SU-DHL-6 (cell line): ENCODE data around the gene KCNH1.

Experiments used
- H2AFZ ChIP-seq: fragments of 200-600 bp; sonication (generic); 2 replicates; pipeline ENCODE4 v1.6.1; 2014; ENCODE audit warnings: low read depth, mild to moderate bottlenecking, moderate library complexity, mixed read lengths, antibody characterized with exemption, low read length; ENCODE audit not compliant: severe bottlenecking
- H3F3A ChIP-seq: fragments of 200-600 bp; shearing (Covaris generic); 2 replicates; pipeline ENCODE4 v1.6.0; 2016; ENCODE audit warnings: antibody characterized with exemption, mild to moderate bottlenecking; ENCODE audit not compliant: insufficient read depth
- H3K27ac ChIP-seq: fragments of 200-600 bp; sonication (generic); 2 replicates; pipeline ENCODE4 v1.5.1; 2016; ENCODE audit warnings: low read depth, mild to moderate bottlenecking, low read length, moderate library complexity, mixed read lengths
- H3K27me3 ChIP-seq: fragments of 200-600 bp; sonication (generic), shearing (Covaris generic); 2 replicates; pipeline ENCODE4 v1.6.0; 2014; ENCODE audit warnings: mild to moderate bottlenecking, low read length
- H3K36me3 ChIP-seq: fragments of 200-600 bp; sonication (generic); 2 replicates; pipeline ENCODE4 v1.6.1; 2014; ENCODE audit warnings: mild to moderate bottlenecking, low read length, mixed read lengths
- H3K4me2 ChIP-seq: fragments of 300-600, 200-600 bp; shearing (Covaris generic), sonication (generic); 2 replicates; pipeline ENCODE4 v1.6.0; 2014; ENCODE audit warnings: low read length, low read depth, mild to moderate bottlenecking; ENCODE audit not compliant: poor library complexity, severe bottlenecking
- H3K4me3 ChIP-seq: fragments of 200-600 bp; sonication (generic); 2 replicates; pipeline ENCODE4 v1.5.1; 2014; ENCODE audit warnings: antibody characterized with exemption, low read length, mild to moderate bottlenecking, mixed read lengths; ENCODE audit not compliant: insufficient read depth, poor library complexity, severe bottlenecking
- H3K79me2 ChIP-seq: fragments of 200-600 bp; sonication (generic); 2 replicates; pipeline ENCODE4 v1.6.1; 2014; ENCODE audit warnings: mild to moderate bottlenecking, low read length, moderate library complexity; ENCODE audit not compliant: insufficient read depth
- H3K9ac ChIP-seq: fragments of 200-600 bp; sonication (generic); 2 replicates; pipeline ENCODE4 v1.7.0; 2014; ENCODE audit warnings: mild to moderate bottlenecking, low read length
- H3K9me2 ChIP-seq: fragments of 200-600 bp; sonication (generic); replicated peaks from 2 replicates; pipeline ENCODE4 v1.6.1; 2014; ENCODE audit warnings: low read length; ENCODE audit not compliant: insufficient read depth
- H3K9me3 ChIP-seq: fragments of 200-600 bp; sonication (generic); 2 replicates; pipeline ENCODE4 v1.6.1; 2014; ENCODE audit warnings: low read length, mixed read lengths; ENCODE audit not compliant: insufficient read depth
- H4K20me1 ChIP-seq: fragments of 200-600 bp; sonication (generic); 2 replicates; pipeline ENCODE4 v1.6.1; 2014; ENCODE audit warnings: low read depth, mild to moderate bottlenecking, antibody characterized with exemption, low read length, moderate library complexity, mixed read lengths
- EZH2phosphoT487 ChIP-seq: fragments of 200-600 bp; sonication (generic), shearing (Covaris generic); conservative IDR thresholded peaks from 2 replicates; pipeline ENCODE4 v1.6.1; 2018; ENCODE audit warnings: mild to moderate bottlenecking, antibody characterized with exemption, low read length, moderate library complexity, mixed read lengths
- TF ChIP-seq, protein P1 (sequence below): fragments of 200-600 bp; sonication (generic); IDR thresholded peaks from one replicate; pipeline ENCODE4 v1.5.1; 2017; ENCODE audit warnings: antibody characterized with exemption, mild to moderate bottlenecking, low read length, moderate library complexity; ENCODE audit not compliant: insufficient read depth, poor library complexity, severe bottlenecking

Gene KCNH1

GRCh38 chr1:210797422-210797821, 336.5 kb downstream of the KCNH1 start:
- Histone ChIP-seq H3K27me3 (no peaks in the 10 kb centered on the region), H3K9me2 (no peaks in the 10 kb centered on the region), H4K20me1 (no peaks in the 10 kb centered on the region), H3K79me2 (no peaks in the 10 kb centered on the region), H3K4me2 (no peak overlapping the region), H3K36me3 (no peaks in the 10 kb centered on the region), H3F3A (no peaks in the 10 kb centered on the region), H3K9me3 (no peaks in the 10 kb centered on the region), H3K27ac (no peak overlapping the region), H2AFZ (no peak overlapping the region), H3K4me3 (no peak overlapping the region), H3K9ac (no peak overlapping the region)
- TF ChIP-seq, protein P1, sequence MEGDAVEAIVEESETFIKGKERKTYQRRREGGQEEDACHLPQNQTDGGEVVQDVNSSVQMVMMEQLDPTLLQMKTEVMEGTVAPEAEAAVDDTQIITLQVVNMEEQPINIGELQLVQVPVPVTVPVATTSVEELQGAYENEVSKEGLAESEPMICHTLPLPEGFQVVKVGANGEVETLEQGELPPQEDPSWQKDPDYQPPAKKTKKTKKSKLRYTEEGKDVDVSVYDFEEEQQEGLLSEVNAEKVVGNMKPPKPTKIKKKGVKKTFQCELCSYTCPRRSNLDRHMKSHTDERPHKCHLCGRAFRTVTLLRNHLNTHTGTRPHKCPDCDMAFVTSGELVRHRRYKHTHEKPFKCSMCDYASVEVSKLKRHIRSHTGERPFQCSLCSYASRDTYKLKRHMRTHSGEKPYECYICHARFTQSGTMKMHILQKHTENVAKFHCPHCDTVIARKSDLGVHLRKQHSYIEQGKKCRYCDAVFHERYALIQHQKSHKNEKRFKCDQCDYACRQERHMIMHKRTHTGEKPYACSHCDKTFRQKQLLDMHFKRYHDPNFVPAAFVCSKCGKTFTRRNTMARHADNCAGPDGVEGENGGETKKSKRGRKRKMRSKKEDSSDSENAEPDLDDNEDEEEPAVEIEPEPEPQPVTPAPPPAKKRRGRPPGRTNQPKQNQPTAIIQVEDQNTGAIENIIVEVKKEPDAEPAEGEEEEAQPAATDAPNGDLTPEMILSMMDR = no peak
- no peak for TF ChIP-seq EZH2phosphoT487

- no peak overlapping the region for H3K4me2 ChIP-seq
- no peaks in the 10 kb centered on the region for H4K20me1 ChIP-seq
- no peak overlapping the region for H3K4me3 ChIP-seq
- H3K79me2 ChIP-seq = no peaks in the 10 kb centered on the region
- no peaks in the 10 kb centered on the region for H3K36me3 ChIP-seq
- no peaks in the 10 kb centered on the region for H3K9me3 ChIP-seq
- no peak overlapping the region for H3K9ac ChIP-seq
- no peaks in the 10 kb centered on the region for H3K9me2 ChIP-seq
- H3F3A ChIP-seq = no peaks in the 10 kb centered on the region
- no peak overlapping the region for H2AFZ ChIP-seq
- no peaks in the 10 kb centered on the region for H3K27me3 ChIP-seq
- TF ChIP-seq, protein P1 = no peak
- no peak for TF ChIP-seq EZH2phosphoT487
- no peak overlapping the region for H3K27ac ChIP-seq
These were observed 337.5 kb downstream of the KCNH1 start for GRCh38 chr1:210796421-210796820.

DNA sequence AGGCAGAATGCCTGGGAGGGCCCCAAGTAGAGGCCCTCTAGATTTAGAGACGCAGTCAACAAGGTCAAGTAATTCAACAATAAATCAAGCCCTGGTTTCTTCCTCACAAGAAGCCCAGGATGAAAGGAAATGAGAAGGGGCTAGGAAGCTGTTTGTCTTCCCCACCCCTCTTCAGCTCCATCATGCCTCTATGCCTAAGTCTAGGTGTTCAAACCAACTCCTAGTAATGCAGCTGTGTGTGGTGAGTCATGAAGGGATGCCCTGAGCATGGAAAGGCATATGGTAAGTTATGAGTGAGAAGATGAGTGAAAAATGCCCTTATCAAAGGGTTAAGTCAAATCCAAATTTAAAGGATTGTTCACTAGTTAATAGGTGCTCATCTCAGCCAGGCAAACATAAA, 339.5 kb downstream of the KCNH1 start:
- no peaks in the 10 kb centered on the region for H3F3A ChIP-seq
- TF ChIP-seq EZH2phosphoT487 = no peak
- TF ChIP-seq, protein P1 = no peak

More for the DNA sequence above, 339.5 kb downstream of the KCNH1 start:
- Histone ChIP-seq H2AFZ (no peak overlapping the region), H3K4me2 (no peak overlapping the region), H3K36me3 (no peaks in the 10 kb centered on the region), H4K20me1 (no peaks in the 10 kb centered on the region), H3K27ac (no peak overlapping the region), H3K9me3 (no peaks in the 10 kb centered on the region), H3K27me3 (no peaks in the 10 kb centered on the region), H3K9me2 (no peaks in the 10 kb centered on the region), H3K4me3 (no peak overlapping the region), H3K9ac (no peak overlapping the region), H3K79me2 (no peaks in the 10 kb centered on the region)
